ENCODE measurements around the gene ACIN1. TPM values are rescaled to one million over a fixed set of nuclear protein-coding genes. Genes with fewer than 3 reads are reported as not detected.

Gene ACIN1
- total and polyA plus RNA-seq, 10 of the 15 experiments (the other 5 are each of a cell fraction or from before 2014, with no cell fraction given): 4.3 to 148 (median 93.4) TPM

GRCh38 chr14:23020143-23021128 lies 74.5 kb downstream of the ACIN1 start:
- WGBS (ENCODE audit: insufficient coverage, insufficient replicate concordance, low lambda C conversion rate, missing lambda C conversion rate): 94% methylated on average over 7 of the region's 7 CpGs
- no peak for ATAC-seq
- DNase-seq (ENCODE audit: low read depth, low spot score): no peak

More at GRCh38 chr14:23020143-23021128, 74.5 kb downstream of the ACIN1 start:
- H3K79me2 ChIP-seq (ENCODE audit: control insufficient read depth, insufficient read depth, low read length): no peaks in the 10 kb centered on the region
- H2AFZ ChIP-seq (ENCODE audit: control insufficient read depth, low read depth, low read length): no peak overlapping the region
- H3K36me3 ChIP-seq (ENCODE audit: control insufficient read depth in 2 of 2, insufficient read depth in 2 of 2, low read length in 1 of 2): peaks cover 2 to 13% of the 10 kb centered on the region in 2 experiments; a peak in 3 of 4 replicates
- no TSS peak for BruUV-seq (replicated peaks)
- no peak overlapping the region for H3K27ac ChIP-seq (ENCODE audit: control insufficient read depth, insufficient read depth)
- FAIRE-seq: no peak
- ChIA-PET SMC1A (ENCODE audit: uncharacterized antibody, unreplicated experiment) (interaction anchor here (0.8 to 1.6 kb wide), 2 partner anchors 25 to 34 kb away, joined by 3 to 5 read pairs; no protein-coding TSS in a partner anchor), RAD21 (ENCODE audit: unreplicated experiment) (no interaction called here), CTCF (interaction anchor here (0.6 to 5.5 kb wide), 5 partner anchors 13 to 36 kb away, joined by 3 to 43 read pairs (median 3); no protein-coding TSS in a partner anchor), POLR2A (interaction anchor here (0.6 to 1.1 kb wide), 2 partner anchors 10 to 26 kb away, joined by 5 to 7 read pairs; no protein-coding TSS in a partner anchor)
- no peak overlapping the region for H3K4me3 ChIP-seq
- H3K4me1 ChIP-seq (ENCODE audit: control insufficient read depth, insufficient read depth, low read length): no peaks in the 10 kb centered on the region
- H3K27me3 ChIP-seq (replicated peaks in 1 of 2; ENCODE audit: control insufficient read depth in 2 of 2, insufficient read depth in 2 of 2, low read length in 1 of 2): no peaks in the 10 kb centered on the region
- no peaks in the 10 kb centered on the region for H3K9me3 ChIP-seq (replicated peaks; ENCODE audit: control insufficient read depth, insufficient read depth, low read length)
- in situ Hi-C loops (cut with MboI) (no loop called here), intact Hi-C loops (cut with micrococcal nuclease; ENCODE audit: unreplicated experiment) (no loop called here)
- TF ChIP-seq IRF5 (IDR thresholded peaks at IDR 0.05; ENCODE audit: borderline replicate concordance): no peak
- TF ChIP-seq EZH2 (IDR thresholded peaks at IDR 0.05; ENCODE audit: borderline replicate concordance, control insufficient read depth, low read depth, low read length): no peak
- TF ChIP-seq IRF4 (IDR thresholded peaks at IDR 0.05; ENCODE audit: low read depth, low read length): no peak
- no peak for TF ChIP-seq ZBTB40 (IDR thresholded peaks at IDR 0.05; ENCODE audit: borderline replicate concordance)
- TF ChIP-seq ATF3 (IDR thresholded peaks at IDR 0.05; ENCODE audit: borderline replicate concordance, extremely low read depth, low read depth, low read length): no peak
- no peak for TF ChIP-seq NBN (IDR thresholded peaks at IDR 0.05)
- no peak for TF ChIP-seq HDGF (IDR thresholded peaks at IDR 0.05)
- TF ChIP-seq SUZ12 (IDR thresholded peaks at IDR 0.05; ENCODE audit: unreplicated experiment): no peak
- no peak for TF ChIP-seq CHD1 (IDR thresholded peaks at IDR 0.05; ENCODE audit: low read depth, low read length)
- no peak for TF ChIP-seq IKZF2 (IDR thresholded peaks at IDR 0.05)
- no peak for TF ChIP-seq HDAC2 (IDR thresholded peaks at IDR 0.05)
- no peak for TF ChIP-seq PBX3 (IDR thresholded peaks at IDR 0.05; ENCODE audit: insufficient replicate concordance, low read depth, low read length)
- no peak for TF ChIP-seq SMC3 (IDR thresholded peaks at IDR 0.05; ENCODE audit: borderline replicate concordance, low read length)
- no peak for TF ChIP-seq ZSCAN29 (IDR thresholded peaks at IDR 0.05)
- H3K9ac ChIP-seq (ENCODE audit: control insufficient read depth, insufficient read depth, low read length): no peak overlapping the region
- no peak overlapping the region for H3K4me2 ChIP-seq (ENCODE audit: control insufficient read depth, insufficient read depth)
- H4K20me1 ChIP-seq (ENCODE audit: control insufficient read depth, insufficient read depth): no peaks in the 10 kb centered on the region

All from GM12878 (cell line).